K562 (cell line): ENCODE results near the gene PPP2R2D. TPM values are rescaled to one million over a fixed set of nuclear protein-coding genes. Genes with fewer than 3 reads are reported as not detected.

Experiments used
- ATAC-seq: fragments of 200-7000 bp; cut with Tn5 transposase; 3 replicates; pipeline ENCODE4 v1.9.1; 2020; ENCODE audit warnings: moderate library complexity
- BruUV-seq: library from RNA; stranded (reverse); fragments of 400-500 nt; replicated peaks from 2 replicates; lab custom pipeline; 2021; lab: Mats Ljungman, UMichigan
- CTCF ChIA-PET: fragments of 300-600 bp; formaldehyde crosslinking; extraction: SDS; loops from one replicate; lab custom pipeline; 2021; ENCODE audit warnings: low intra/inter-chr PET ratio; lab: Yijun Ruan, JAX
- POLR2A ChIA-PET: fragments of 300-600, 350-650 bp; sonication (Branson Sonifier 250); formaldehyde crosslinking; extraction: SDS; loops from one replicate; lab custom pipeline; 2021; ENCODE audit warnings: antibody characterized with exemption, inconsistent platforms; lab: Yijun Ruan, JAX
- DNase-seq, 4 experiments: peaks; one replicate each; pipeline versions ENCODE4 v3.0.0 to v3.0.0-alpha.2; 2011 to 2018; ENCODE audit warnings: low spot score in 3 of 4, mixed read lengths in 3 of 4; ENCODE audit errors: extremely low read depth in 1 of 4
- FAIRE-seq: peaks from 2 replicates; lab custom pipeline; 2011; peaks lifted over from hg19 to GRCh38; lab: Jason Lieb, UNC
- H2AFZ ChIP-seq: 2 replicates; pipeline ENCODE4 v1.6.0; 2011; ENCODE audit warnings: low read depth, low read length, control low read depth, inconsistent platforms
- H3K27ac ChIP-seq: fragments of 200-600 bp; 3 replicates; pipeline ENCODE4 v1.8.0; 2011; ENCODE audit warnings: low read depth, mild to moderate bottlenecking, control low read depth, inconsistent platforms, low read length, moderate library complexity, mixed read lengths; ENCODE audit errors: extremely low read depth
- H3K27me3 ChIP-seq, 2 experiments: fragments of 300-600 bp in 1 of 2; 2 replicates in 1 of 2; 3 replicates in 1 of 2; pipeline versions ENCODE4 v1.6.0 to v1.8.0; 2011; ENCODE audit warnings: inconsistent platforms in 2 of 2, low read length in 2 of 2, mild to moderate bottlenecking in 1 of 2, mixed read lengths in 1 of 2, moderate library complexity in 1 of 2; ENCODE audit not compliant: control insufficient read depth in 2 of 2, insufficient read depth in 2 of 2
- H3K36me3 ChIP-seq: fragments of 300-600 bp; 3 replicates; pipeline ENCODE4 v1.8.0; 2011; ENCODE audit warnings: mild to moderate bottlenecking, low read length, inconsistent platforms; ENCODE audit not compliant: control insufficient read depth, insufficient read depth
- H3K4me1 ChIP-seq, 2 experiments: fragments of 200-600 bp in 1 of 2; replicated peaks in 1 of 2; 2 replicates in 1 of 2; 3 replicates in 1 of 2; pipeline versions ENCODE4 v1.5.1 to v1.8.0; 2011; ENCODE audit warnings: inconsistent platforms in 2 of 2, low read length in 2 of 2, mild to moderate bottlenecking in 1 of 2, mixed read lengths in 1 of 2, moderate library complexity in 1 of 2; ENCODE audit not compliant: control insufficient read depth in 2 of 2, insufficient read depth in 2 of 2
- H3K4me2 ChIP-seq: 2 replicates; pipeline ENCODE4 v1.6.1; 2011; ENCODE audit warnings: low read length, control low read depth, inconsistent platforms, mixed read lengths; ENCODE audit not compliant: insufficient read depth
- H3K4me3 ChIP-seq: fragments of 200-600 bp; sonication (generic), shearing (Covaris generic); 2 replicates; pipeline ENCODE4 v1.5.1; 2016; ENCODE audit warnings: control low read depth, inconsistent platforms
- H3K79me2 ChIP-seq: fragments of 200-600 bp; 3 replicates; pipeline ENCODE4 v1.8.0; 2011; ENCODE audit warnings: low read length, inconsistent platforms; ENCODE audit not compliant: control insufficient read depth, insufficient read depth
- H3K9ac ChIP-seq, 2 experiments: 2 replicates each; pipeline versions ENCODE4 v1.6.0 to v1.6.1; 2011; ENCODE audit warnings: low read depth in 2 of 2, low read length in 2 of 2, control low read depth in 1 of 2, inconsistent platforms in 1 of 2, mild to moderate bottlenecking in 1 of 2, mixed read lengths in 1 of 2; ENCODE audit not compliant: insufficient read depth in 1 of 2
- H3K9me1 ChIP-seq: one replicate; pipeline ENCODE4 v1.6.0; 2011; ENCODE audit warnings: inconsistent platforms, mild to moderate bottlenecking, low read length, moderate library complexity; ENCODE audit not compliant: control insufficient read depth, insufficient read depth
- H3K9me3 ChIP-seq: replicated peaks from 2 replicates; pipeline ENCODE4 v1.5.1; 2011; ENCODE audit warnings: low read depth, low read length, inconsistent platforms; ENCODE audit not compliant: control insufficient read depth, insufficient read depth
- H4K20me1 ChIP-seq: replicated peaks from 2 replicates; pipeline ENCODE4 v1.6.1; 2011; ENCODE audit warnings: low read length, inconsistent platforms, mixed read lengths; ENCODE audit not compliant: control insufficient read depth, insufficient read depth
- CBX1 ChIP-seq: sonication (generic); IDR thresholded peaks from 2 replicates; pipeline ENCODE4 v1.6.1; 2016; ENCODE audit warnings: antibody characterized with exemption, low read depth, mild to moderate bottlenecking
- FOXK2 ChIP-seq, 2 experiments: fragments of 450-650 bp; IDR thresholded peaks in 1 of 2; conservative IDR thresholded peaks in 1 of 2; 2 replicates each; pipeline ENCODE4 v1.6.1; 2016; ENCODE audit warnings: low read depth in 2 of 2, mild to moderate bottlenecking in 1 of 2
- FOXM1 ChIP-seq, 2 experiments: fragments of 450-650 bp in 1 of 2; sonication (generic) in 1 of 2; formaldehyde crosslinking in 1 of 2; IDR thresholded peaks; 2 replicates each; pipeline versions ENCODE4 v1.6.1 to v1.9.0; 2017 to 2022; ENCODE audit warnings: low read depth in 2 of 2, mild to moderate bottlenecking in 2 of 2, missing genetic modification reagents in 1 of 2, moderate library complexity in 1 of 2
- GATAD2A ChIP-seq: fragments of 450-650 bp; IDR thresholded peaks from 2 replicates; pipeline ENCODE4 v1.6.1; 2017
- KHSRP ChIP-seq: fragments of 450-650 bp; IDR thresholded peaks from 2 replicates; pipeline ENCODE4 v1.6.1; 2017
- NFIX ChIP-seq: fragments of 250-450 bp; sonication (Bioruptor Pico); IDR thresholded peaks from 2 replicates; pipeline ENCODE4 v1.4.0; 2020; ENCODE audit warnings: low read depth, mild to moderate bottlenecking, moderate library complexity
- OTX1 ChIP-seq: fragments of 450-650 bp; formaldehyde crosslinking; IDR thresholded peaks from 2 replicates; pipeline ENCODE4 v1.4.0; 2022; ENCODE audit warnings: mild to moderate bottlenecking
- POLR2G ChIP-seq: fragments of 200-400 bp; formaldehyde crosslinking; IDR thresholded peaks from 2 replicates; pipeline ENCODE4 v1.6.1; 2017; ENCODE audit warnings: low read depth, mild to moderate bottlenecking, antibody characterized with exemption, low read length, moderate library complexity
- XRCC4 ChIP-seq: IDR thresholded peaks from one replicate; pipeline ENCODE4 v1.6.1; 2011; ENCODE audit not compliant: insufficient read depth, insufficient read length; ENCODE audit errors: extremely low read depth
- ZNF184 ChIP-seq: sonication (generic); formaldehyde crosslinking; IDR thresholded peaks from 2 replicates; pipeline ENCODE4 v1.5.0; 2020; ENCODE audit warnings: missing genetic modification reagents
- WGBS: fragments of 100-300 bp; shearing (Covaris generic); methylation state at CpG from one replicate; pipeline ENCODE4 v1.1.6; 2016; ENCODE audit warnings: low coverage, mixed read lengths; ENCODE audit not compliant: insufficient coverage; ENCODE audit errors: missing lambda C conversion rate; 5-methylcytosine and 5-hydroxymethylcytosine counted together
- in situ Hi-C: fragments of 300-500 bp; cut with MboI; formaldehyde crosslinking; loops from 4 replicates; pipeline ENCODE4 v1.15.0; 2018; ENCODE audit warnings: inconsistent platforms, mixed read lengths
- intact Hi-C: fragments of 100-400 bp; cut with micrococcal nuclease; formaldehyde crosslinking; loops from 2 replicates; pipeline ENCODE4 v1.14.2; 2022
- polyA plus RNA-seq, 8 experiments: library from polyadenylated mRNA; depleted of rRNA in 4 of 8; stranded (reverse) in 5 of 8; unstranded in 3 of 8; fragments of >200 nt; fragmentation: Nextera tagmentation in 2 of 8; fragmentation: Illumina TruSeq in 1 of 8; extraction: Ambion mirVana in 2 of 8; extraction: Trizol in 1 of 8; gene quantifications; 2 replicates each; pipeline versions ENCODE4 v1.2.1 to v1.2.3, GENCODE V29; 2011 to 2014; ENCODE audit warnings: inconsistent platforms in 1 of 8, missing spikeins in 1 of 8
- total RNA-seq, 7 experiments: library from RNA; depleted of rRNA in 6 of 7; stranded (reverse); fragments of >200 nt in 6 of 7; fragmentation: Illumina TruSeq in 2 of 7; extraction: Trizol in 2 of 7; gene quantifications; 2 replicates each; pipeline versions ENCODE4 v1.2.1 to v1.2.3, GENCODE V29; 2011 to 2021; ENCODE audit warnings: low replicate concordance in 1 of 7

The PPP2R2D gene
- total and polyA plus RNA-seq, 9 of the 15 experiments (the other 6 are each of a cell fraction or from before 2014, with no cell fraction given) = 1.9 to 37.0 (median 26.8) TPM

DNA sequence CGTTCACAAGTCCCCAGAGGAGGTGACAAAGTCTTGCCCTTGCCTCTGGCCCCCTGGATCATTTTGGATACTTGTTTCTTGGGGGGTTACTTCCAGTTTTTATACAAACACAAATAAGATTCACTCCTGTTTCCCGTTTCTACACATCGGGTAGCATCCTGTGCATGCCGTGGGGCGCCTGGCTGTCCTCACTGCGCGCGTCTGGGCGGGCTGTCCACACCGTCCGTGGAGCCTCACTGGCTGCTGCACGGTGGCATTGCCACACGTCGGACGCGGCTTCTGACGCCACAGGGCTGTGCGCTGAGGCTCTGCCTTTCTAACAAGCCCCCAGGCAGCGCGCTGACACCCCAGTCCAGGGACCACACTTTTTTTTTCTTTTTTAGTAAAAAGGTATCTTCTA is 62.5 kb downstream of the PPP2R2D start:
- Histone ChIP-seq H3K27ac (no peak overlapping the region), H3K4me2 (no peak overlapping the region), H4K20me1 (peaks cover 4% of the 10 kb centered on the region; the same call in 1 of the 2 replicates), H3K27me3 (no peaks in the 10 kb centered on the region), H3K9ac (no peak overlapping the region; a peak in 1 of 4 replicates), H3K9me1 (no peaks in the 10 kb centered on the region), H2AFZ (no peak overlapping the region), H3K79me2 (no peaks in the 10 kb centered on the region; the same call in 2 of the 3 replicates), H3K4me3 (no peak overlapping the region)
- POLR2A ChIA-PET = no interaction called here
- ATAC-seq = no peak
- no peak for DNase-seq
- intact Hi-C loops = no loop called here
- WGBS = 83% methylated on average over 11 of the region's 20 CpGs
- CTCF ChIA-PET = no interaction called here
- in situ Hi-C loops = no loop called here
- no peak for FAIRE-seq
- BruUV-seq = no TSS peak
- TF ChIP-seq NFIX (CRISPR knock-in tag) (no peak), POLR2G (peak; percentile 46; the same call in 1 of the 2 replicates)
- TF ChIP-seq, all 486 proteins: peak for 1
- no peaks in the 10 kb centered on the region for H3K9me3 ChIP-seq
- peaks cover 20% of the 10 kb centered on the region; the same call in 1 of the 3 replicates for H3K36me3 ChIP-seq
- peaks cover 9 to 32% of the 10 kb centered on the region in 2 experiments for H3K4me1 ChIP-seq

DNA sequence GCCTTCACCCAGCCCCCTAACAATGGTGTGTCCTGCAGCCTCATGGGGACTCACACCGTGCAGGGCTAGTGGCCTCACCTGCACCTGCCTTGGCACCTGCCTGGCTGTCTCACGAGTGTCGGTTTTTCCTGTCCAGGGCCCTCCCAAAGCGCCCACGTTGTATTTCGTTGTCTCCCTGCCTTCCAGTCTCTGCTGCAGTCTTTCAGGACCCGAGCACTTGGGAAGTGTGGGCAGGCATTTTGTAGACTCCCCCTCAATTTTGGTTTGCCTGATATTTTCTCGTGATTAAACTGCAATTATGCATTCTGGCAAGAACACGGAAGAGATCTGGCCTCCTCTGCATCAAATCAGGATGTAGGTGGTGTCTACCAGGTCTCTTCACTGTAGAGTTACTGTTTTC is 63.0 kb downstream of the PPP2R2D start:
- H3K36me3 ChIP-seq = peaks cover 24% of the 10 kb centered on the region; the same call in 1 of the 3 replicates
- no peak overlapping the region for H3K4me2 ChIP-seq
- H4K20me1 ChIP-seq = peaks cover 4% of the 10 kb centered on the region; the same call in 1 of the 2 replicates
- in situ Hi-C loops = no loop called here
- no peak overlapping the region for H2AFZ ChIP-seq
- peaks cover 9 to 32% of the 10 kb centered on the region in 2 experiments for H3K4me1 ChIP-seq
- WGBS = 82% methylated on average over 9 of the region's 9 CpGs
- intact Hi-C loops = no loop called here
- H3K9me1 ChIP-seq = no peaks in the 10 kb centered on the region
- FAIRE-seq (no peak), ATAC-seq (no peak)
- H3K4me3 ChIP-seq = no peak overlapping the region
- POLR2A ChIA-PET = no interaction called here
- no TSS peak for BruUV-seq
- no peaks in the 10 kb centered on the region for H3K9me3 ChIP-seq
- no peak for TF ChIP-seq FOXM1 (IDR thresholded peaks at IDR 0.05; ENCODE audit: low read depth)
- no peak for TF ChIP-seq FOXM1 (CRISPR knock-in tag; IDR thresholded peaks at IDR 0.05; ENCODE audit: low read depth)
- TF ChIP-seq FOXK2 (conservative IDR thresholded peaks at IDR 0.05 in 1 of 2, IDR thresholded peaks at IDR 0.05 in 1 of 2; ENCODE audit: low read depth in 2 of 2) = no peak
- TF ChIP-seq ZNF184 = no peak
- no peak for TF ChIP-seq CBX1
- no peak for TF ChIP-seq XRCC4
- no peak for TF ChIP-seq GATAD2A
- TF ChIP-seq OTX1 = no peak
- TF ChIP-seq KHSRP = no peak
- TF ChIP-seq, all 486 proteins: peak for 0
- no peaks in the 10 kb centered on the region for H3K27me3 ChIP-seq
- no peaks in the 10 kb centered on the region; the same call in 2 of the 3 replicates for H3K79me2 ChIP-seq
- DNase-seq = no peak
- CTCF ChIA-PET = no interaction called here
- no peak overlapping the region; a peak in 1 of 4 replicates for H3K9ac ChIP-seq
- H3K27ac ChIP-seq = no peak overlapping the region
